Left lung (tissue), 10 donors: ENCODE measurements around the gene DNAH8. TPM values are rescaled to one million over a fixed set of nuclear protein-coding genes. Genes with fewer than 3 reads are reported as not detected.
A peak's percentile ranks its signal among the peaks of the same experiment; 100 is the strongest.

Experiments used
- ATAC-seq: fragments of 200-7000 bp; cut with Tn5 transposase; one replicate; pipeline ENCODE4 v1.9.1; 2020; ENCODE audit warnings: moderate library complexity
- DNase-seq, 4 donors: peaks; one replicate each; pipeline ENCODE4 v3.0.0-alpha.2; 2013 to 2020
- H3K27ac ChIP-seq, 2 donors: fragments of 200-600 bp; sonication (generic) in 1 of 2; one replicate each; pipeline versions ENCODE4 v1.5.0 to v1.8.0; 2020 to 2021
- H3K27me3 ChIP-seq, 2 donors: fragments of 200-600 bp; sonication (generic) in 1 of 2; one replicate each; pipeline versions ENCODE4 v1.5.0 to v1.8.0; 2020 to 2021
- H3K36me3 ChIP-seq, 2 donors: fragments of 200-600 bp; sonication (generic) in 1 of 2; one replicate each; pipeline versions ENCODE4 v1.5.0 to v1.8.0; 2020 to 2021
- H3K4me1 ChIP-seq, 2 donors: fragments of 200-600 bp; one replicate each; pipeline ENCODE4 v1.8.0; 2021
- H3K4me3 ChIP-seq, 2 donors: fragments of 200-600 bp; sonication (generic) in 1 of 2; one replicate each; pipeline versions ENCODE4 v1.5.0 to v1.8.0; 2020 to 2021; ENCODE audit warnings: mild to moderate bottlenecking in 1 of 2
- H3K9me3 ChIP-seq, 2 donors: fragments of 200-600 bp; sonication (generic) in 1 of 2; one replicate each; pipeline versions ENCODE4 v1.5.0 to v1.8.0; 2020 to 2021
- intact Hi-C, 2 donors: fragments of 100-400 bp; cut with DNase I; formaldehyde crosslinking; loops; one replicate each; pipeline versions ENCODE4 v1.11.2 to v1.14.2; 2022
- polyA plus RNA-seq, 6 donors: library from polyadenylated mRNA; unstranded; fragments of 120-200 nt; gene quantifications; one replicate each; pipeline ENCODE4 v1.2.1, GENCODE V29; 2013; ENCODE audit not compliant: insufficient read length in 6 of 6
- total RNA-seq, 2 donors: library from RNA; stranded (reverse); fragmentation: NEBNext Ultra II Directional; extraction: Animal tissue kit (Norgen Biotek cat#: 25700); gene quantifications; one replicate each; pipeline ENCODE4 v1.2.1, GENCODE V29; 2021
- TF ChIP-seq, protein P1 (sequence below), 2 donors: fragments of 200-600 bp; sonication (generic) in 1 of 2; IDR thresholded peaks; one replicate each; pipeline versions ENCODE4 v1.5.0 to v1.8.0; 2021; ENCODE audit warnings: antibody characterized with exemption in 2 of 2
- donor health status: DM: no; HTN: yes; CAD: no.
- donor health status: DM: no; HTN: no; CAD: no.

The DNAH8 gene
- total and polyA plus RNA-seq, 8 donors, result 0.03 to 0.34 (median 0.08) TPM

GRCh38 chr6:39061182-39061581, 346.1 kb downstream of the DNAH8 start:
- TF ChIP-seq, protein P1, sequence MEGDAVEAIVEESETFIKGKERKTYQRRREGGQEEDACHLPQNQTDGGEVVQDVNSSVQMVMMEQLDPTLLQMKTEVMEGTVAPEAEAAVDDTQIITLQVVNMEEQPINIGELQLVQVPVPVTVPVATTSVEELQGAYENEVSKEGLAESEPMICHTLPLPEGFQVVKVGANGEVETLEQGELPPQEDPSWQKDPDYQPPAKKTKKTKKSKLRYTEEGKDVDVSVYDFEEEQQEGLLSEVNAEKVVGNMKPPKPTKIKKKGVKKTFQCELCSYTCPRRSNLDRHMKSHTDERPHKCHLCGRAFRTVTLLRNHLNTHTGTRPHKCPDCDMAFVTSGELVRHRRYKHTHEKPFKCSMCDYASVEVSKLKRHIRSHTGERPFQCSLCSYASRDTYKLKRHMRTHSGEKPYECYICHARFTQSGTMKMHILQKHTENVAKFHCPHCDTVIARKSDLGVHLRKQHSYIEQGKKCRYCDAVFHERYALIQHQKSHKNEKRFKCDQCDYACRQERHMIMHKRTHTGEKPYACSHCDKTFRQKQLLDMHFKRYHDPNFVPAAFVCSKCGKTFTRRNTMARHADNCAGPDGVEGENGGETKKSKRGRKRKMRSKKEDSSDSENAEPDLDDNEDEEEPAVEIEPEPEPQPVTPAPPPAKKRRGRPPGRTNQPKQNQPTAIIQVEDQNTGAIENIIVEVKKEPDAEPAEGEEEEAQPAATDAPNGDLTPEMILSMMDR (IDR thresholded peaks at IDR 0.05), result no peak
- intact Hi-C loops, result no loop called here
- Histone ChIP-seq H3K9me3 (no peaks in the 10 kb centered on the region), H3K27me3 (peaks cover 0 to 6% of the 10 kb centered on the region in 2 donors), H3K36me3 (no peaks in the 10 kb centered on the region), H3K4me1 (no peaks in the 10 kb centered on the region), H3K4me3 (no peak overlapping the region), H3K27ac (no peak overlapping the region)
- DNase-seq (no peak), ATAC-seq (peak; percentile 87)

DNA sequence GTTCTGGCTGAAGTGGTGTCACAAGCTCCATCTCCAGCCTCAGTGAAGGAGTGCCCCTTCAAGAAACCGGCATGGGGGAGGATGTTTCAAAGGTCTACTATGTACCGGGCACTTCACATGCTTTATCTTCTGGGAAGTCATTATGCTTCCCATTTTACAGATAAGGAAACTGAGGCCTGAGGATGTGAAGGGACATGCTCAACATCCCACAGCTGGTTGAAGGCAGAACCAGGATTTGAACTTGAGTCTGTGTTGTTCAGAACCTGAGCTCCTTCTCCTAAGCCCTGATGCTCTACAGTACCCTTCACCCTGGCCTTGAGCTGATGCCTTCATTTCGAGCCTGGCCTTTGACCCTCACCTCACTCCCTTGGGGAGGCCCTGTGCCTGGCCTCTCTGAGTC, 346.5 kb downstream of the DNAH8 start:
- H3K4me3 ChIP-seq, result no peak overlapping the region
- DNase-seq, result no peak
- no peaks in the 10 kb centered on the region for H3K9me3 ChIP-seq
- H3K4me1 ChIP-seq, result no peaks in the 10 kb centered on the region
- TF ChIP-seq, protein P1 (IDR thresholded peaks at IDR 0.05), result no peak
- no peaks in the 10 kb centered on the region for H3K36me3 ChIP-seq
- no peak overlapping the region for H3K27ac ChIP-seq
- intact Hi-C loops, result no loop called here
- H3K27me3 ChIP-seq, result peaks cover 0 to 6% of the 10 kb centered on the region in 2 donors
- ATAC-seq, result no peak

- intact Hi-C loops, result no loop called here
- H3K27ac ChIP-seq, result no peak overlapping the region
- H3K9me3 ChIP-seq, result no peaks in the 10 kb centered on the region
- no peak for ATAC-seq
- no peaks in the 10 kb centered on the region for H3K4me1 ChIP-seq
- H3K27me3 ChIP-seq, result peaks cover 0 to 6% of the 10 kb centered on the region in 2 donors
- no peaks in the 10 kb centered on the region for H3K36me3 ChIP-seq
- TF ChIP-seq, protein P1 (IDR thresholded peaks at IDR 0.05), result no peak
- DNase-seq, result no peak
- H3K4me3 ChIP-seq, result no peak overlapping the region
These were observed 347.1 kb downstream of the DNAH8 start for GRCh38 chr6:39062014-39062740.

DNA sequence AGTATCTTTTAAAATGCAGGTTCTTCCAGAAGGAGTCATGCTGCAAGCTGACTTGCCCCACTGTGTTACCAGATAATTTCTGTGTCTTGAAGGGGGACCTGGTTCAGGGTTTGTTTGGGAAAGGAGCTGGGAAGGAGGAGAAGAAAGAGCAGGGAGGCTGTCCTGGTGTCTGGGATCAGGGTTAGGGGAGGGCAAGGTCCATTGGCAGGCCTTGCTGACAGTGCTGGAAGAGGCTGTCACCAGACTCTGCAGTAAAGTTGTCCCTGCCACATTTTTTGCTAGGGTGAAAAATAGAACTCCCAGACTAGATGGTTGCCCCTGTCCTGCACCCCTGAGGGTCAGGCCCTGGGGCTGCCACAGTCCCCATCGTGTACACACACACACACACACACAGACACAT, 348.4 kb downstream of the DNAH8 start:
- TF ChIP-seq, protein P1 (IDR thresholded peaks at IDR 0.05), result no peak
- DNase-seq, result no peak
- Histone ChIP-seq H3K27me3 (peaks cover 0 to 6% of the 10 kb centered on the region in 2 donors), H3K9me3 (no peaks in the 10 kb centered on the region), H3K4me3 (no peak overlapping the region), H3K36me3 (no peaks in the 10 kb centered on the region), H3K27ac (no peak overlapping the region), H3K4me1 (no peaks in the 10 kb centered on the region)
- intact Hi-C loops, result no loop called here
- no peak for ATAC-seq

DNA sequence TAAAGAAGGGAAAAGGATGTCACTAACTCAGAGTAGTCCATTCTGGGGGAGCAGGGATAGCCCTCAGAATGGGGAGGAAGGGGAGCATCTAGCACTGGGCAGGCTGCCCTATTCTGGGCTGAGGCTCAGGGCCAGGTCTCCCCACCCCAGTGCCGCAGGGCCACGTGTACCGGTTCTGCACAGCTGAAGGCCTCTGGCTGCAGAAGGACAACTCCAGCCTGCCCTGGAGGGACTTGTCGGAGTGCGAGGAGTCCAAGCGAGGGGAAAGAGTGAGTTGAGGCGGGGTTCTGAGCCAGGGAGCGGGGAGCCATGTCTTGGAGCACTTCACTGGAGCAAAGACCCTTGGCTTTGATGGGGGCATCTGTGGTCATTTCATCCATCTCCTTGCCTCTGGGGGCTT, 350.4 kb downstream of the DNAH8 start:
- Histone ChIP-seq H3K4me1 (no peaks in the 10 kb centered on the region), H3K27ac (no peak overlapping the region), H3K4me3 (no peak overlapping the region), H3K9me3 (no peaks in the 10 kb centered on the region), H3K36me3 (no peaks in the 10 kb centered on the region), H3K27me3 (peaks cover 0 to 4% of the 10 kb centered on the region in 2 donors)
- intact Hi-C loops, result no loop called here
- ATAC-seq (no peak), DNase-seq (no peak)
- TF ChIP-seq, protein P1 (IDR thresholded peaks at IDR 0.05), result no peak
